Measurements from ENCODE around the gene ENOX1. TPM values are rescaled to one million over a fixed set of nuclear protein-coding genes. Genes with fewer than 3 reads are reported as not detected.
"Not testable (repeated sequence)": the region's sequence is repeated elsewhere in the genome, so short reads cannot be mapped to it uniquely, and the experiment has no call there.

The ENOX1 gene
- total RNA-seq, 1 donor from 2014 or later, result 8.7 TPM

DNA sequence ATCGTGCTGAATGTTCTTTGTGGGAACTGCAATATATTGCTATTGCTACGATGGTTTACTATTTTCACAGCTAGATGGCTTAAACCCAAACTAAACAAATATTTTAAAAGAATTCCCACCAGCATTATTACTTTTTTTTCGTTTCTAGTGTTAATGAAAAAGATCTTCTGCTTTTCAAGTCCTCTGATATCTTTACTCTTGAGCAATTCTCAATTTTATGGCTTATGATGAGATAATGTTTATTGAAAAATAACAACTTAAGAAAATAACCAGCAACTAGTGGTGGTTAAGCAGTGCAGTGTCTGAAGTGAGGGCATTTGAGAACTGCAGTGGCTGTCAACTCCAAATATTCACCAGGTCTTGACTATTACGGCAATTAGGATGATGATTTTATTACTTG is 360.4 kb downstream of the ENOX1 start:
- Mint-ChIP-seq H3K36me3 (ENCODE audit: unreplicated experiment) (no peaks in the 10 kb centered on the region), H3K9me3 (ENCODE audit: unreplicated experiment) (no peaks in the 10 kb centered on the region), H3K4me1 (ENCODE audit: low read depth, unreplicated experiment) (peaks cover 4% of the 10 kb centered on the region), H3K27ac (ENCODE audit: unreplicated experiment) (no peak overlapping the region), H3K27me3 (ENCODE audit: unreplicated experiment) (peaks cover 1% of the 10 kb centered on the region), H3K4me3 (ENCODE audit: unreplicated experiment) (no peak overlapping the region)
- no peak for TF ChIP-seq CTCF (IDR thresholded peaks at IDR 0.05; ENCODE audit: partially characterized antibody, unreplicated experiment)
- no peak for DNase-seq

DNA sequence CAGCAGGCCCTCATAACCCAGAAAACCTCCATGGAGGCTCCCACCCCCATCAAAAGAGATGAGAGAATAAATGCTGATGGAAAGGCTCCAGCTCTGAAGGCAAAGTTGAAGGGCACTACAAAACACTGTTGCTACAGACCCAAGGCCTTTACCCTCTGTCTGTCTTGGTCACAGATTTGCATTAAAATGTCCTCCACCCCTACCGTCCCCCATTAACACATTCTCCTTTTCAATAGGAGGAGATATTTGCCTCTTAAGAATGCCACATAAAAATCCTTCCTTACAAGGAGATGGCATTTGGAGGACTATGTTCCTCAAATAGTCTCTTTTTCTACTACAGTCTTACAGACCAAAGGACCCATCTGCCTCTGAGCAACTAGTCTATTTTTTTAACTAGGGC is 361.5 kb downstream of the ENOX1 start:
- Mint-ChIP-seq H3K27ac (ENCODE audit: unreplicated experiment) (no peak overlapping the region), H3K4me3 (ENCODE audit: unreplicated experiment) (no peak overlapping the region), H3K36me3 (ENCODE audit: unreplicated experiment) (peaks cover 4% of the 10 kb centered on the region)

DNA sequence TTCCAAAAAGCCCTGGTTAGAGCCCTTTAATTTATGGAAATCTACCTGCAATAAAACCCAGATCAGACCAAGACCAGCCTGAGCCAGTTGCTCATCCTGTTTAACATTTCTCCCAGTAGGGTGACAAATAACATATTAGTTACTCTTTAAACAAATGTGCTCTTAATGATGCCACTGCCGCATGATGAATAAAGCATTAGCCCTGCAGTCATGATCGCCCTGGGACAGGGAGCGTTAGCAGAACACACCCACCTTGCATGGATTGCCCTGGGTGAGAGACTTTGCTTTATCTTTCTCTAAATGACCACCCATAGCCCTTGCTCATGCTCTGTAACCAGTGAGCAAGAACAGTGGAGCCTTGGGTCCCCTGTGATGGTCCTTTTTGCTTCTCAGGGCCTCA is 362.4 kb downstream of the ENOX1 start:
- H3K27ac Mint-ChIP-seq (ENCODE audit: unreplicated experiment), result no peak overlapping the region
- no peak overlapping the region for H3K4me3 Mint-ChIP-seq (ENCODE audit: unreplicated experiment)
- TF ChIP-seq CTCF (IDR thresholded peaks at IDR 0.05; ENCODE audit: partially characterized antibody, unreplicated experiment), result no peak
- DNase-seq, result no peak
- peaks cover 1% of the 10 kb centered on the region for H3K27me3 Mint-ChIP-seq (ENCODE audit: unreplicated experiment)
- H3K4me1 Mint-ChIP-seq (ENCODE audit: low read depth, unreplicated experiment), result no peaks in the 10 kb centered on the region
- H3K36me3 Mint-ChIP-seq (ENCODE audit: unreplicated experiment), result peaks cover 7% of the 10 kb centered on the region
- H3K9me3 Mint-ChIP-seq (ENCODE audit: unreplicated experiment), result peaks cover 2% of the 10 kb centered on the region

More for the DNA sequence above, 361.5 kb downstream of the ENOX1 start:
- Mint-ChIP-seq H3K4me1 (ENCODE audit: low read depth, unreplicated experiment) (peaks cover 3% of the 10 kb centered on the region), H3K27me3 (ENCODE audit: unreplicated experiment) (peaks cover 1% of the 10 kb centered on the region), H3K9me3 (ENCODE audit: unreplicated experiment) (no peaks in the 10 kb centered on the region)
- no peak for TF ChIP-seq CTCF (IDR thresholded peaks at IDR 0.05; ENCODE audit: partially characterized antibody, unreplicated experiment)
- no peak for DNase-seq

DNA sequence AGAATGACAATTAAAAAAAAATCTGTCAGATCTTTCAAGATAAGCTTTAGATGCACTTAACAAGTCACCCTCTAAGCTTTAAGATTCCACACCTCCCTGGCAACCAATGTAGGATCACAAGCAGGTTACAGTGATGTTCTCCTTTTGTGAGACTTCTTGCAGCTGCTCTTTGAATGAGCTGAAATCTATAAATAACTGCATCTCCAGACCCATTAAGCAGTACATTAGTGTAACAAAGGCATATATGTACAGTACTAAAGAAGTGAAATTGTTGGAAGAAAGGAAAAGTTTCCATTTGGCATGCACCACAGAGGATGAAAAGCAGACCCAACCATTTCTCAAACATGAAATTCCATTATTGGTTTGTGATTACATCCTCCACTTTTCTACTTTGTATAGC is 364.7 kb downstream of the ENOX1 start:
- Mint-ChIP-seq H3K4me1 (ENCODE audit: low read depth, unreplicated experiment) (no peaks in the 10 kb centered on the region), H3K4me3 (ENCODE audit: unreplicated experiment) (no peak overlapping the region), H3K36me3 (ENCODE audit: unreplicated experiment) (peaks cover 7% of the 10 kb centered on the region), H3K9me3 (ENCODE audit: unreplicated experiment) (peaks cover 3% of the 10 kb centered on the region), H3K27ac (ENCODE audit: unreplicated experiment) (no peak overlapping the region), H3K27me3 (ENCODE audit: unreplicated experiment) (peaks cover 1% of the 10 kb centered on the region)
- DNase-seq, result no peak
- no peak for TF ChIP-seq CTCF (IDR thresholded peaks at IDR 0.05; ENCODE audit: partially characterized antibody, unreplicated experiment)

- H3K36me3 Mint-ChIP-seq (ENCODE audit: unreplicated experiment); H3K4me3 Mint-ChIP-seq (ENCODE audit: unreplicated experiment): not testable (repeated sequence)
Measured at GRCh38 chr13:43416842-43417241, 369.9 kb downstream of the ENOX1 start.

DNA sequence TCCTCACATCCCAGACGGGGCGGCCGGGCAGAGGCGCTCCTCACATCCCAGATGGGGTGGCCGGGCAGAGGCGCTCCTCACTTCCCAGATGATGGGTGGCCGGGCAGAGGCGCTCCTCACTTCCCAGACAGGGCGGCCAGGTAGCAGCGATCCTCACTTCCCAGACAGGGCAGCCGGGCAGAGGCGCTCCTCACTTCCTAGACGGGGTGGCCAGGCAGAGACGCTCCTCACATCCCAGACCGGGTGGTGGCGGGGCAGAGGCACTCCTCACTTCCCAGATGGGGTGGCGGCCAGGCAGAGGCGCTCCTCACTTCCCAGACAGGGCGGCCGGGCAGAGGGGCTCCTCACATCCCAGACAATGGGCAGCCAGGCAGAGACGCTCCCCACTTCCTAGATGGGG is 370.4 kb downstream of the ENOX1 start:
- not testable (repeated sequence) for DNase-seq; H3K27ac Mint-ChIP-seq (ENCODE audit: unreplicated experiment); H3K36me3 Mint-ChIP-seq (ENCODE audit: unreplicated experiment); H3K27me3 Mint-ChIP-seq (ENCODE audit: unreplicated experiment); H3K4me3 Mint-ChIP-seq (ENCODE audit: unreplicated experiment); H3K9me3 Mint-ChIP-seq (ENCODE audit: unreplicated experiment); H3K4me1 Mint-ChIP-seq (ENCODE audit: low read depth, unreplicated experiment)

More at GRCh38 chr13:43416842-43417241, 369.9 kb downstream of the ENOX1 start:
- H3K27me3 Mint-ChIP-seq (ENCODE audit: unreplicated experiment); DNase-seq; H3K4me1 Mint-ChIP-seq (ENCODE audit: low read depth, unreplicated experiment); H3K27ac Mint-ChIP-seq (ENCODE audit: unreplicated experiment); H3K9me3 Mint-ChIP-seq (ENCODE audit: unreplicated experiment): not testable (repeated sequence)

- H3K27ac Mint-ChIP-seq (ENCODE audit: unreplicated experiment); DNase-seq; H3K36me3 Mint-ChIP-seq (ENCODE audit: unreplicated experiment); H3K4me3 Mint-ChIP-seq (ENCODE audit: unreplicated experiment); H3K9me3 Mint-ChIP-seq (ENCODE audit: unreplicated experiment); H3K27me3 Mint-ChIP-seq (ENCODE audit: unreplicated experiment); H3K4me1 Mint-ChIP-seq (ENCODE audit: low read depth, unreplicated experiment): not testable (repeated sequence)
Measured at GRCh38 chr13:43415903-43416391, 370.8 kb downstream of the ENOX1 start.
